Subcutaneous adipose tissue (tissue), 4 donors: ENCODE results near the gene ACTRT2. TPM values are rescaled to one million over a fixed set of nuclear protein-coding genes. Genes with fewer than 3 reads are reported as not detected.

Experiments
- total RNA-seq, 4 donors: library from RNA; depleted of rRNA; stranded (reverse); fragments of >200 nt; gene quantifications; one replicate each; pipeline ENCODE4 v1.1.0, GENCODE V29; 2016
- TF ChIP-seq, protein P1 (sequence below): fragments of 450-650 bp; IDR thresholded peaks from one replicate; pipeline ENCODE4 v1.5.1; 2016; ENCODE audit warnings: low read depth, mild to moderate bottlenecking, control low read depth, antibody characterized with exemption, moderate library complexity

Gene ACTRT2
- total RNA-seq, 4 donors from 2014 or later: not detected

DNA sequence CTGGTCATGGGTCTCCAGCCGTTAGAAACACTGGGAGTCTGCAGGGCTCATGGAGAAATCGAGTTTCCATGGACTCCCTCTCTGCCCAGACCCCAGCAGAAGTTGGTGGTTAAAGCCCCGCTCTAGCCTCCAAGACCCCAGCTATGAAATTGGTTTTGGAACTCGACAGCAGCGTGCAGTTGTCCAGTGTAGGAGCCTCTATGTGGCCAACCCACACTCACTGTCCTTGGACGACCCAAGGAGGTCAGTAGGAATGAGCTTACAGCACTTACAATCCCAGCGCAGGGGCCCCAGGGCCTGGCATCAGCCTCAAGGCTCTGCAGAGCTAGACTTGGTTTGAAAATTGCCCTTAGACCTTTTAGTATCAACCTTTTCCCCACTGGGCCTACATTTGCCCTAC is 44.5 kb downstream of the ACTRT2 start:
- TF ChIP-seq, protein P1, sequence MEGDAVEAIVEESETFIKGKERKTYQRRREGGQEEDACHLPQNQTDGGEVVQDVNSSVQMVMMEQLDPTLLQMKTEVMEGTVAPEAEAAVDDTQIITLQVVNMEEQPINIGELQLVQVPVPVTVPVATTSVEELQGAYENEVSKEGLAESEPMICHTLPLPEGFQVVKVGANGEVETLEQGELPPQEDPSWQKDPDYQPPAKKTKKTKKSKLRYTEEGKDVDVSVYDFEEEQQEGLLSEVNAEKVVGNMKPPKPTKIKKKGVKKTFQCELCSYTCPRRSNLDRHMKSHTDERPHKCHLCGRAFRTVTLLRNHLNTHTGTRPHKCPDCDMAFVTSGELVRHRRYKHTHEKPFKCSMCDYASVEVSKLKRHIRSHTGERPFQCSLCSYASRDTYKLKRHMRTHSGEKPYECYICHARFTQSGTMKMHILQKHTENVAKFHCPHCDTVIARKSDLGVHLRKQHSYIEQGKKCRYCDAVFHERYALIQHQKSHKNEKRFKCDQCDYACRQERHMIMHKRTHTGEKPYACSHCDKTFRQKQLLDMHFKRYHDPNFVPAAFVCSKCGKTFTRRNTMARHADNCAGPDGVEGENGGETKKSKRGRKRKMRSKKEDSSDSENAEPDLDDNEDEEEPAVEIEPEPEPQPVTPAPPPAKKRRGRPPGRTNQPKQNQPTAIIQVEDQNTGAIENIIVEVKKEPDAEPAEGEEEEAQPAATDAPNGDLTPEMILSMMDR: no peak

DNA sequence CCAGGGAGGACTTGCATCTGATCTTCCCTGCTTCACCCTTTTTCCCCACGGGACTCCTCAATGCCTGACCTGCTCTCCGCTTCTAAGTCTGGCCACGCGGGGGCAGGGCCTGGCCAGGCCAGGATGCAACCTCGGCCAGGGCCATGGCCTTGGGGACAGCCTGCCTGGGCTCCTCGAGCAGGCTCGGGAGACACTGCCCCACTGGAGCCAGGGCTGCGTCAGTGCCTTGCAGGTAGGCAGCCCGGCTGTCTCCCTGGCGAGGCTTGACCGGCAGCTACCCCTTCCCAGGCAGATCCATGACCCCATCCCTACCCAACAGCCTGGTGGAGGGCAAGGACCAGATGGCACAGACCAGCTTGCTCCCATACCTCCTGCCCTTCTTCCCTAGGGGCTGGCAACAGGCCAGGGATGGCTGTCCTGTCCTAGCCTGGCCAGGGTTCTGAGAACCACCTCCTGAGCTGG is 45.0 kb downstream of the ACTRT2 start:
- TF ChIP-seq, protein P1: no peak

DNA sequence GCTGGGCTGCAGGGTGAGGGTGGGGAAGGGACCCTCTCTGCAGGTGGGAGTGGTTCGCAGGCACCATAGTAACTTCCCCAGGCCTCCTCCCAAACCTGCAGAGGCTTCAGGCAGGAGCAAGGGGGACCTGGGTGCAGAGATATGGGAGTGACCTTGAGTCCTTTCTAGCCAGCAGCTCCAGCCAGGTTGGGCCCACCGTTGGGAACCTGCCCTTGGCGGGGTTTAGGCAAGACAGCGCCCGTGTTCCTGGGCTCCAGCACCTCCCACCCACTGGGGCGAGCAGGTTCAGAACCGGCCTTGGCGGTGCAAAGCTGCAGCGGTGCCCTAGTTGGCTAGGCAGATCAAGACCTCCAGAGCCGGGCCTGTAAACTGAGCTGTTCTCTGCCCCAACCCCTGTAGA is 45.6 kb downstream of the ACTRT2 start:
- TF ChIP-seq, protein P1: no peak

DNA sequence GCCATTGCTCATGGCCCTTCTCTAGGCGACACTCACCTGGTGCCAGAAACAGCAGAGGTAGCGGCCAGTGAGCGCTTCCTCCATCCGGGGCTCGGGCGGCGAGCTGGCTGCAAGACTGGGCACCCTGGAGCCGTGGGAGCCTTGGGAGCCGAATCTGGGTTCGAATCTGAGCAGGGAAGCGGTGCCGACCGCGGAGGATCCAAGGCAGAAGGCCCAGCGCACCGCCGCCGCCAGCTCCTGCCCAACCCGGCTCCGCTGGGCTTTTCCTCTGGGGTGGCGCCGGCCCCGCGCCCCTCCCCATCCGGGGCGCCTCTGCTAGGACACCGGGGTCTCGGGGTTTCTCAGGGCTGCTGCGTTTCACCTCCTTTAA is 46.0 kb downstream of the ACTRT2 start:
- TF ChIP-seq, protein P1: no peak

DNA sequence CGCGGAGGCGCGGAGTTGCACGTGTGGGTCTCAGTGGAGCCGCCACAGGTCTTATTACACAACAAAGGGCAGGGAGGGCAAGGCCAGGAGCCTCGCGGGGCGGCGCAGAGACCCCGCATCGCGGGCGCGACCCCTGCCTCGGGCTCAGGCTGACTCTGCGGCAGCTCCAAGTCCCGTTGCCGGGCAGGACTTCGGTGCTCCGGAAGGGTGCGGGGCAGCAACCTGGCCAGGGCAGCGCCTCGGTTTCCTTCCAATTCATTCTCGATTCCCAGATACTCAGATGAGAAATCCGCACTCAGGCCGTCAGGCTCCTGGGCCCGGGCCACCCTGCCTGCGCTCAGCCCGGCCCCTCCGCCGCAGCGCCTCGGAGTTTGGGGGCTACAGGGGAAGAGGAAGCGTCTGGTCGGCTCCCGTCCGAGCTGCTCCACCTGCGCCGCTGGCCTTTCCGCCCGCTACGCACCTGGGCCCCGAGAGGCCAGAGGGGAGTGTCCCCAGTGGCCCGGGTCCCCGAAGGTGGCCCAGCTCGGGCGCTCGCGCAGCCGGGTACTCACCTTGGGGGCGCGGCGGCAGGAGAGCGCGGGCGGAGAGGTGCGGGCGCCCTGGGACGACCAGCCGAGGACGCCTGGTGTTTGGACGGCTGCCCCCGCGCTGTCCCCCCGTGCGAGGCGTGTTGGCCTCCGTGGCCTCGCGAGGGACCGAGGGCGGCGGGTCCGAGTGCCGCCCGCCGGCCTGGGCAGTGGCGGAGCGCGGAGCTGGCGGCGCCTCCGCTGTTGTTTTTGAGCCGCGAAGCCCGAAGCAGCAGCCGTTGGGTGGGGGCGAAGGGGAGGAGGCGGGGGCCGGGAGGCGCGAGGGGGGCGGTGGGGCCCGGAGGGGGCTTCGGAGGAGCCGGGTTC is 46.6 kb downstream of the ACTRT2 start:
- TF ChIP-seq, protein P1: no peak

DNA sequence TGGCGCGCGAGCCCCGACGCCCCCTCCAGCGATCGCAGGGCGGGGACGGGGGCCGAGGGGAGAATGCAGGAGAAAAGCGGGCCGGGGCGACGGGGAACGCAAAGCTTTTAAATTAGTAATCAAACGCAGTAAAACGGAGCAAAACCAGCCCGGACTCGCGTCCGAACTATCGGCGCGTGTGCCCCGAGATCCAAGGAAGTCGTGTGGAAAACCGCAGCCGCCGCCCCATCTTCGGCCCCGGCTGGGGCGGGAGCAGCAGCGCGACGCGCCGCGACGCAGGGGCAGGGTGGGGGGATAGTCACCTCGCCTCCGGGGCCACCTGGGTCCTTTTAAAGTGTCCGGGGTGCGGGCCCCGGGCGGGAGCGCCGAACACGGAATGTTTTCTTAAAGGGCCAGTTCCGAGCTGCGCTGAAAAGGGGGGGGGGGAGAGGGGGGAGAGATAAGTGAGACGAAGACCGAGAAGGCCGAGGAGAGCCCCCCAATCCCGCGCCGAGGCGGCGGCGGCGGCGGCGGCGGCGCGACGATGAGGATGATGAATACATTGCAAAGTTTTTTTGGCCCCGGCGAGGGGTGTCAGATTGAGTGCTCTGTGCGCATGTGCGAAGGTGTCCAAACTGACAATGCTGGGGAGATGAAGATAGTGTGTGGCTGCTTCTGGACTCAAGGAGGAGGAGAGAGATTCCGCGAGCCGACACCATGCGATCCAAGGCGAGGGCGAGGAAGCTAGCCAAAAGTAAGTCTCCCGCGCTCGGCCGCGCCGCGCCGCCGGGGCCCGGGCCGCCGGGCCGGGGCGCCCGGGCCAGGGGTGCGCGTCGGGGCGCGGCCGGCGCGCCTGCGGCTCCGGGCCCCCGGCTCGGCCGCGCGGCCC is 47.5 kb downstream of the ACTRT2 start, which contains the start of gene PRDM16:
Gene PRDM16, plus strand, starts transcription at position 640 of the 868 bp plus-strand sequence. Its CDS starts 57 bp downstream, at position 697.
- TF ChIP-seq, protein P1: no peak
